GM21737 (cell line): ENCODE measurements around the gene SLC5A10.
"Not testable (repeated sequence)": the region's sequence is repeated elsewhere in the genome, so short reads cannot be mapped to it uniquely, and the experiment has no call there.

Experiments used
- ATAC-seq: cut with Tn5 transposase; IDR thresholded peaks from one replicate; pipeline ENCODE4 v1.9.1; 2021; ENCODE audit warnings: mild to moderate bottlenecking, moderate library complexity; ENCODE audit not compliant: unreplicated experiment

Gene SLC5A10

DNA sequence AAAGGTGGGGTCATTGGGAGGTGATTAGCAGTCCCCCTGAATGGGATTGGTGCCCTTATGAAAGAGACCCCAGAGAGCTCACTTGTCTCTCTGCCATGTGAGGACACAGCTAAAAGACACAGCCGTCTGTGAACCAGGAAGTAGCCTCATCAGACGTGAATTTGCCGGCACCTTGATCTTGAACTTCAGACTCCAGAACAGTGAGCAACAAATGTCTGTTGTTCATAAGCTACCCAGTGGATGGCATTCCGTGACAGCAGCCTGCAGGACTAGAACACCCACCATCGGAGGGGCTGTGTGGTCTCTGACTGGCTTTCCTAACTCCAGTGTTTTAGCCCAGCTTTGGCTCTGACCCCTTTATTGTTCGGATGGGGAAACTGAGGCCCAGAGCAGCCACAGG lies 85.6 kb downstream of the SLC5A10 start:
- ATAC-seq = not testable (repeated sequence)

DNA sequence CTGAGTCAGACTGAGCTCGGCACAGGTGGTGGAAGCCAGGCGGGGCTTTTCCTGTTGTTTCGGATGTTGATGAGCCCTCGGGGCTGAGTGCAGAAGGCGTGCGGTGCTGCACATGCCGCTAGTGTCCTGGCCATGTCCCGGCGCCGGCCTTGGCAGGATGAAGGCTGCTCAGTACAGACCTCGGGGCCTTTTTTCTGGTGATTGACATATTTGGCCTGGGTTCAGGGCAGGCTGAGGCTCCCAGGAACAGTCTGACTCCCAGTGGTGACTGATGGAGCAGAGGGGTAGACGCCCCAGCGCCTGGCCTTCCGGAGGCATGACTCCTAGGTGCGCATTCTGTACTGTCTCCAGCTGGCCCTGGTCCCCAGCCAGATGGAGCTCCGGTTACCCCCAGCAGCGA lies 86.0 kb downstream of the SLC5A10 start:
- ATAC-seq = not testable (repeated sequence)

DNA sequence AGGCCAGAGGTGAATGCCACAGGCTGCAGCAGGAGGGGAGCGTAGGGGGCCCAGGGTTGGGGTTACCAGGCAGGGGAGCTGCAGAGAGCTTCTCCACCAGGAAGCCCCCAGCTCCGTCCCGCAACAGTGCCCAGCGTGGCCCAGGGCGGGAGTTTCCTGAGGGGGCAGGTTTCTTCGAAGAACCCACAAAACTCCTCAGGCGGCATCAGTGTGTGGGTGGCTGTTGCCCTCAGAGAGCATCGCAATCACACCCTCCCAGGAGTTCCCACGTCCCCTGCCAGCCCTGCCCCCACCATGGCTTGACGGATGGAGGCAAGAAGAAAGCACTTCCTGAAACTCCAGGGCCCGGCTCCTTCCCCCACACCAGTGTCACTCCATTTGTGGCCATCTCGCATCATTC lies 86.8 kb downstream of the SLC5A10 start:
- peak; percentile 27 for ATAC-seq

DNA sequence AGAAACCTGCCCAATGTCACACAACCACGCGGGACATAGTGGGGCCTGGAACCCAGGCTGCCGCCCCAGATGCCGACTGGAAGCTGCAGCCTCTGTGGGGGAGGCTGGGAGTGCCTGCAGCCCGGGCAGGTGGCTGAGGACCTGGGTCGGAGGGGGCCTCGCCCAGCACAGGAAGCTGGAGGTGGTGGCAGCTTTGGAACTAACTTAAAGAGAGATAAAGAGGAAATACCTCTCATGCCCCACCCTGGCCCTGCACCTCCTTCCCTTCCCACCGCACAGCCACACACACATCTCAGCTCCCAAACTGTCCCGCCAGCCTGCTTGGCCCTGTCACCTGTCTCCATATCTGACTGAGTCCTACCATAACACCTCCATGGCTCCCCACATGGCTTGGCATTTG lies 88.4 kb downstream of the SLC5A10 start:
- ATAC-seq = not testable (repeated sequence)

DNA sequence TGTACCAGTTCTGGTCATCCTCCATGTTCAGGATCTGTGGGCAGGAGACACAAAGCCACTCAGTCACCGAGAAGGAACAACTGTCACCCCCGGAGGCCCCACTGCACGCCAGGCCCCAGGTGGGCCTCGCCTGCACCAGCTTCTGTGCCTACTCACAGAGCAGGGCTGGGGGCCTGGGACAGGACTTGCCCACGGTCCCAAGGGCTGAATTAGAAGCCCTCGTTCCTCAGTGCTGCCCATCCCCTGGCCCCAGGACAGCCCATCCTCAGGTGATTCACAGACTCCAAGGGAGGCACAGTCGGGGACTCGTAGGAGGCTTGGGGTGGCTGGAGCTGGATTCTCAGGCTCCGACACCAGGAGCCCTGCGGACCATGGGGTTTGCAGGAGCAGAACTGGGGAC lies 89.9 kb downstream of the SLC5A10 start:
- not testable (repeated sequence) for ATAC-seq

DNA sequence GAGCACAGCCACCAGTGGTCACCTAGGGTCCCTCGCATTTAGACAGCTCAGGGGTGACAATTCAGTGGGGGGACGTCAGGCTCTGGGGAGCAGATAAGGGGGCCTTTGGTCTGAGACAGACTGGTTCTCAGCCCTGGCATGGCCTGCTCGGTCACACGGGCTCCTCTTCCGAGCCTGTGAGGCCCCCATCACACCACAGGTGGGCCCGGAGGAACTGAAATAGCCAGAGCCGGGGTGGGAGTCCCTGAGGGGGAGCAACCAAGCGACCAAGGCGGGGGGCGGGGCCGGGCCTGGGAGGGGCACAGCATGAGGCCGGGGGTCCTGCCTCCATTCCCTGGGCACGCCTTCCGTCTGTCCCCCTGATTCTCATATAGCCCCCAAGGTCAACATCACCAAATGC lies 90.4 kb downstream of the SLC5A10 start:
- ATAC-seq = not testable (repeated sequence)

DNA sequence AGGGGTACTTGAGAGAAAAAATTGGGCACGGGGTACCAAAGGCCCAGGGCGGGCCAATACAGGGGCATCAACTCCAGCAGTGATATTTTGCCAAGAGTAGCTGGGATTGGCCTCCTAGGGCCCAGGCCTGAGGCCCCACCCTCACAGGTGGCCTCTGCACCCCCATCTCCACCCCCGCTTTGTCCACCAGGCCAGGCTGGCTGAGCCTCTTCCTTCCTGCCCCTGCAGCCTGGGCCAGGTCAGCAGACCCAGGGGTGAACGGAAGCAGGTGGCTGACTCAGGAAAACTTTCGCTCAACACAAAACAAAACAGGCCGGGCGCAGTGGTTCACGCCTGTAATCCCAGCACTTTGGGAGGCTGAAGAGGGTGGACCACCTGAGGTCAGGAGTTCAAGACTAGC lies 91.1 kb downstream of the SLC5A10 start:
- ATAC-seq = peak; percentile 29

DNA sequence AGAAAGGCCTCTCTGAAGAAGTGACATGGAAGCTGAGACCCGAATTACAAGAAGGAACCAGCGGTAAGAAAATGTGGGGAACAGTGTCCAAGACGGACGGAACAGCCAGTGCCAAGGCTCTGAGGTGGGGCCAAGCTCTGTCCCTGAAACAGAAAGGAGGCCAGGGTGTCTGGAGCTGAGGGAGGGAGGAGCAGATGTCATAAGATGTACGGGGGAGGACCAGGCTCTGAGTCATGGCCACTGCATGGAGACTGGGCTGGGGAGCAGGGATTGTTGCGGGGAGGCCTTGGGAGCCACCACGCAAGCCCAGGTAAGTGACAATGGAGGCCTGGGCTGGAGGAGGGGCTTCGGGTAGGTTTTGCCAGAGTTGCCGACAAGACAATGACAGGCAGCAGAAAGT lies 92.7 kb downstream of the SLC5A10 start:
- not testable (repeated sequence) for ATAC-seq

DNA sequence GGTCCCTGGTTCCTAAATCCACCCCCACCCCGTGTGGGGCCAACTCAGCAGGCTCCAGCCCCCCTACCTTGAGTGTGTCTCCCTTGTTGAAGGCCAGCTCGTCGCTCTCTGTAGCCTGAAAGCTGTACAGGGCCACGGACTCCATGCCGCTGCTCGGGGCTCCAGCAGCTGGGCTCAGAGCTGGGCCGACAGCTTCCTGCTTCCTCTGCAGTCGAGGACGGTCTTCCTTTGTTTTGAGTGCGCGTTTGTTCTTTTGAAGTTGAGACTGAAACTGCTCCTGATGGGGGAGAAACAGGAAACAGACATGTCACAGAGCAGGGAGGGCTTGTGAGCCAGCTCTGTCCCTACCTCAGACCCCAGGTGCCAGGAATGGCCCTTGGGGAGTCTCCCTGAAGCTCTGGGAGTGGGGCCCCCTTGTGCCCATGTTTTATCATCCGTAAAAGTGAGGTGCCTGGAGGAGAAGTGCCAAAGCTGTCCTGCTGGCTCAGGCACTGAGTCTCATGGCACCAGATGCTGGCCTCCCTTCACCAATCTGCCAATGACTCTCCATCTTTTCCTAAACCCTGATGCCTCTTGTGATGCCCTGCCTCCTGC lies 94.9 kb downstream of the SLC5A10 start, which contains the start of gene GRAP:
Gene GRAP, minus strand, starts transcription at position 176 of the 594 bp plus-strand sequence. Its CDS starts 31 bp downstream, at position 145.
- not testable (repeated sequence) for ATAC-seq

DNA sequence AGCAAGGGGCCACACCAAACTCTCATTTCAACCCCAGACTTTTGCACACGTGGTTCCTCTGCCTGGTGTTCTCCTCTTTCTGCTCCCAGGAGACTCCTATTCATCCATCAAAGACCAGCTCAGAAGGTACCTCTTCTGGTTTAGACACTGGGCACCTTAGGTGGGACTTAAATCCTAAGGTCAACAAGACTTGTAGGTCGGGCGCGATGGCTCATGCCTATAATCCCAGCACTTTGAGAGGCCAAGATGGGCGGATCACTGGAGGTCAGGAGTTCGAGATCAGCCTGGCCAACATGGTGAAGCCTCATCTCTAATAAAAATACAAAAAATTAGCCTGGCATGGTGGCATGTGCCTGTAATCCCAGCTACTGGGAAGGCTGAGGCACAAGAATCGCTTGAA lies 95.5 kb downstream of the SLC5A10 start:
- not testable (repeated sequence) for ATAC-seq

DNA sequence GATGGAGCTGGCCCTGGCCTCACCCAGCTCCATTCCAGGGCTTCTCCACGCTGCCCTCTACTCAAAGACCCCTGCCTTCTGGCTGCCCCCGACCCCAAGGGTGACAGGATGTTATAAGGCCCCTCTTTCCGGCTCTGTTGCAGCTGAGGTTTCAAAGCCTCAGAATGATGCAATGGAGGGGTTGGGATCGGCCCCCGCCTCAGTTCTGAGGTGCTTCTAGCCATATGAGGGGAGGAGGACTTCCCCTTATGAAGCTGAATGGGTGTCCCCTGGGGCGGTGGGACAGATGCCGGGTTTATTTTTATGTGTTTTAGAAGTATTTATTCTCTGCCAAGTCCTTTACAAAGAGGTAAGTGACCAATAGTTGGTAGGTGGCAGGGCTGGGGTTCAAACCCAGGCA lies 96.9 kb downstream of the SLC5A10 start:
- not testable (repeated sequence) for ATAC-seq

DNA sequence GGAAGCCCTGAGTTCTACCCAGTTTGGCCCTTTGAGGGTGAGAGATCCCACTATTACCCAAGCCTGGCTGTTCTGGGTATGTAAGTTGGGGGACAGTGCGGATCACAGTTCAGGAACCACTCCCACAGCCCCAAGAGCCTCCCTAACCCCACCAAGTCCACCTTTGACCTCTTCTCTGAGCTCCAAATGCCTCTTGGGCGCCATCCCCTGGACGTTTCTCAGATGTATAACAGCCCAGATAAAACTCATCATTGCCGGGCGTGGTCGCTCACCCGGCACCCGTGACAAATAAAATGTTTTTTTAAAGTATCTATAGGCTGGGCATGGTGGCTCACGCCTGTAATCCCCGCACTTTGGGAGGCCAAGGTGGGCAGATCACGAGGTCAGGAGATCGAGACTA lies 103.5 kb downstream of the SLC5A10 start:
- peak; percentile 63 for ATAC-seq

DNA sequence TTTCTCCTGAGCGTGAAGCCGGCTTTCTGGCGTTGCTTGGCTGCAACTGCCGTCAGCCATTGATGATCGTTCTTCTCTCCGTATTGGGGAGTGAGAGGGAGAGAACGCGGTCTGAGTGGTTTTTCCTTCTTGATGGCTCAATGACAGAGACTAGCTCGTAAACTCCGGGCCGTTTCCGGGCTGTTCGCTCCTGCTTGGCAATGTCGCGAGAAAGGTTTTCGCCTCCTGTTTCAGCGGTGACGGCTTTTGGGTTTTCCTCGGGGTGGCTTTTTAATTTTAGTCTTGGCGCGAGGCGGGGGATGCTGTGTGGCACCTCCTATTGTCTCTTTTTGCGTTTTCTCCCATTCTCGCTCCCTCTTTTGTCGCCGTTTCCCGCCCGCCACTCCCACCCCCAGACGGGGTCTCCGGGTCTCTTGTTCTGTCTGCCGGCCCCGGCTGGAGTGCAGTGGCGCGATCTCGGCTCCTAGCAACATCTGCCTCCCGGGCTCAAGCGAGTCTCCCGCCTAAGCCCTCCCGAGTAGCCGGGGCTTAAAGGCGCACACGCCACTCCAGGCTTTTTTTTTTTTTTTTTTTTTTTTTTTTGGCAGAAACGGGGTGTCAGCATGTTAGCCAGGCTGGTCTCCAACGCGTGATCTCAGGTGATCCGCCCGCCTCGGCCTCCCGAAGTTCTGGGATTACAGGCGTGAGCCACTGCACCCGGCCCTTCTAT lies 110.2 kb downstream of the SLC5A10 start:
- ATAC-seq = peak; percentile 34

DNA sequence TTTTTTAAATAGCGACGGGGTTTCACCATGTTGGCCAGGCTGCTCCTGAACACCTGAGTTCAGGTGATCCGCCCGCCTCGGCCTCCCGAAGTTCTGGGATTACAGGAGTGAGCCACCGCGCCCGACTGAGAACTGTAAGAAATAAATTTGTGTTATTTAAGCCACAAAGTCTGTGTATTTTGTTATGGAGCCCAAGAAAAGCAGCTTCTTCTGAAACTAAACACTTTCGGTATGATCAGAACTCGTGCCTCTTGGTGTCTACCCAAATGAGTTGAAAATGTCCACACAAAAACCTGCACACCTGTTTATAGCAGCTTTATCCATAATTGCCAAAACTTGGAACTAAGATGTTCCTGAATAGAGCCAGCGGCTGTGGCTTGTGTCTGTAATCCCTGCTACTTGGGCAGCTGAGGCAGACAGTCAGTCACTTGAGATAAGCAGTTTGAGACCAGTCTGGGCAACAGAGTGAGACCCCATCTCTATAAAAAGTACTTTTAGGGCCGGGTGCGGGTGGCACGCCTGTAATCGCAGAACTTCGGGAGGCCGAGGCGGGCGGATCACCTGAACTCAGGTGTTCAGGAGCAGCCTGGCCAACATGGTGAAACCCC lies 110.9 kb downstream of the SLC5A10 start:
- peak; percentile 74 for ATAC-seq

DNA sequence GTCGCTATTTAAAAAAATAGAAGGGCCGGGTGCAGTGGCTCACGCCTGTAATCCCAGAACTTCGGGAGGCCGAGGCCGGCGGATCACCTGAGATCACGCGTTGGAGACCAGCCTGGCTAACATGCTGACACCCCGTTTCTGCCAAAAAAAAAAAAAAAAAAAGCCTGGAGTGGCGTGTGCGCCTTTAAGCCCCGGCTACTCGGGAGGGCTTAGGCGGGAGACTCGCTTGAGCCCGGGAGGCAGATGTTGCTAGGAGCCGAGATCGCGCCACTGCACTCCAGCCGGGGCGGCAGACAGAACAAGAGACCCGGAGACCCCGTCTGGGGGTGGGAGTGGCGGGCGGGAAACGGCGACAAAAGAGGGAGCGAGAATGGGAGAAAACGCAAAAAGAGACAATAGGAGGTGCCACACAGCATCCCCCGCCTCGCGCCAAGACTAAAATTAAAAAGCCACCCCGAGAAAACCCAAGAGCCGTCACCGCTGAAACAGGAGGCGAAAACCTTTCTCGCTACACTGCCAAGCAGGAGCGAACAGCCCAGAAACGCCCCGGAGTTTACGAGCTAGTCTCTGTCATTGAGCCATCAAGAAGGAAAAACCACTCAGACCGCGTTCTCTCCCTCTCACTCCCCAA lies 111.5 kb downstream of the SLC5A10 start:
- ATAC-seq = not testable (repeated sequence)

DNA sequence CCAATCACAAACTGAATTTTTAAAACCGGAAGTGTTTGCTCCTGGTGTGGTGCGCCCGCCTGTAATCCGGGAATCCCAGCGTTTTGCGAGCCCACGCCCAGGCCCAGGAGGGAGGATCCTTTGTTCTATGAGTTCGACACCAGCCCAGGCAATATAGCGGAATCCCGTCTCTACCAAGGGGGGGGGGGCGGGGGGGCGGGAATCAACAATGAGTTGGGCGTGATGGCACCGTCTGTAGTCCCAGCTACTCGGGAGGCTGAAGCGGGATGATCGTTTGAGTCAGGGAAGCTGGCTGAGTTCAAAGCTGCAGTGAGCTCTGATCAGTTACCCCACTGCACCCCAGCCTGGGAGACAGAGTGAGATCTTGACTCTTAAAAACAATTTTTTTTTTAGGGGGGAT lies 112.4 kb downstream of the SLC5A10 start:
- not testable (repeated sequence) for ATAC-seq

DNA sequence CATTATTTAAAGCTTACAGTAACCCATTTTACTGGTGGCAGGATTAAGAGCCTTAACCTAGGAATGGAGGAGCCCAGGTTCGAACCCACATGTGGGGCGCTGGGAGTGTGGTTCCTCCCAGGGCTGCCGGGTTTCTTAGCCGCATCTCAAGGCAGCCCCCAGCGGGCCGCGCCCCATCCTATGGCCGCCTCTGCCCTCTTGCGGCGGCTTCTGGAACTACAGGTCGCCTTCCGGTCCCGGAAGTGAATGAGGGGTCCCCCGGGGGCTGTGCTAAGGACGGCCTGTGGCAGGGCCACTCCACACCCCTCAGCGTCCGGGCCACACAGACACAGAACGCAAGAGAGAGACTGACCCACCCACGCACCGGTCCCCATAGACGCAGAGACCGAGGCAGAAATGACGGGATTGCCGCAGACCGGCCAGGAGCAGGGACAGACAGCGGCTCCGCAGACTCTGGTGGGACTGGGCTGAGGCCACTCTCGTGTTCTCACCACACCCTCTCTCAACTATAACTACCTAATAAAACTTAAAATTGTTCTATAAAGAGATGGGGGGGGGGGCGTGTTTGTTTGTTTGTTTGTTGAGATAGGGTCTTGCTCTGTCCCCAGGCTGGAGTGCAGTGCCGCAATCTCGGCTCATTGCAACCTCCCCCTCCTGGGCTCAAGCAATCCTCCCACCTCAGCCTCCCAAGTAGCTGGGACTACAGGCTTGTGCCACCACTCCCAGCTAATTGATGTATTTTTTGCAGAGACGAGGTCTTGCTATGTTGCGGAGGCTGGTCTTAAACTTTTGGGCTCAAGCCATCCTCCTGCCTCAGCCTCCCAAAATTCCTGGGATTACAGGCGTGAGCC lies 118.6 kb downstream of the SLC5A10 start:
- peak; percentile 91 for ATAC-seq
